Urinary bladder (tissue), 4 donors: Measurements from ENCODE around the gene AP1M2. TPM values are rescaled to one million over a fixed set of nuclear protein-coding genes. Genes with fewer than 3 reads are reported as not detected.
"Not testable (repeated sequence)": the region's sequence is repeated elsewhere in the genome, so short reads cannot be mapped to it uniquely, and the experiment has no call there.

Experiments used
- DNase-seq: peaks from one replicate; pipeline ENCODE4 v3.0.0-alpha.2; 2015; ENCODE audit errors: extremely low spot score
- H3K27ac ChIP-seq: one replicate; pipeline ENCODE4 v1.5.1; 2013; ENCODE audit warnings: low read depth, mild to moderate bottlenecking, moderate library complexity
- H3K36me3 ChIP-seq: one replicate; pipeline ENCODE4 v1.6.1; 2013; ENCODE audit warnings: mild to moderate bottlenecking, moderate library complexity; ENCODE audit not compliant: insufficient read depth
- H3K4me1 ChIP-seq: one replicate; pipeline ENCODE4 v1.6.1; 2013; ENCODE audit warnings: mild to moderate bottlenecking, moderate library complexity; ENCODE audit not compliant: insufficient read depth
- H3K4me3 ChIP-seq: one replicate; pipeline ENCODE4 v1.5.1; 2013; ENCODE audit warnings: low read depth, low read length
- WGBS: extraction: QIAGEN DNeasy Blood & Tissue Kit; methylation state at CpG from one replicate; pipeline ENCODE4 v1.1.7; 2013; 5-methylcytosine and 5-hydroxymethylcytosine counted together
- polyA plus RNA-seq: library from polyadenylated mRNA; stranded (reverse); fragments of 200-250 nt; gene quantifications from one replicate; pipeline ENCODE4 v1.2.3, GENCODE V29; 2013
- small RNA-seq: library from RNA; depleted of rRNA; stranded (forward); fragments of <200 nt; gene quantifications from one replicate; pipeline ENCODE3, GENCODE V24; 2014
- total RNA-seq: library from RNA; depleted of rRNA; stranded (reverse); fragments of >200 nt; gene quantifications from one replicate; pipeline ENCODE4 v1.2.3, GENCODE V29; 2014
- donor health status: healthy with polysubstance abuse.
- donor health status: healthy.

AP1M2 gene
- total and polyA plus RNA-seq, 2 donors = 9.3 to 9.4 TPM

- H3K27ac ChIP-seq = no peak overlapping the region
- no peaks in the 10 kb centered on the region for H3K36me3 ChIP-seq
- WGBS = 89% methylated on average over 1 of the region's 1 CpG
- H3K4me1 ChIP-seq = no peaks in the 10 kb centered on the region
- no peak for DNase-seq
- no peak overlapping the region for H3K4me3 ChIP-seq
These were observed 54.7 kb downstream of the AP1M2 start for GRCh38 chr19:10532457-10532856.

GRCh38 chr19:10526887-10527286, 60.2 kb downstream of the AP1M2 start:
- not testable (repeated sequence) for DNase-seq, H3K4me1 ChIP-seq, H3K27ac ChIP-seq, H3K4me3 ChIP-seq, H3K36me3 ChIP-seq
- 87% methylated on average over 8 of the region's 8 CpGs for WGBS

- 94% methylated on average over 7 of the region's 7 CpGs for WGBS
These were observed 61.5 kb downstream of the AP1M2 start for GRCh38 chr19:10525636-10526035.

GRCh38 chr19:10523135-10523636, 63.9 kb downstream of the AP1M2 start:
- H3K27ac ChIP-seq = no peak overlapping the region
- no peak for DNase-seq
- WGBS = 73% methylated on average over 3 of the region's 3 CpGs
- H3K4me1 ChIP-seq = no peaks in the 10 kb centered on the region
- H3K4me3 ChIP-seq = no peak overlapping the region
- no peaks in the 10 kb centered on the region for H3K36me3 ChIP-seq

More at GRCh38 chr19:10525636-10526035, 61.5 kb downstream of the AP1M2 start:
- Histone ChIP-seq H3K36me3 (no peaks in the 10 kb centered on the region), H3K4me1 (no peaks in the 10 kb centered on the region), H3K27ac (no peak overlapping the region), H3K4me3 (no peak overlapping the region)
- DNase-seq = no peak

Small RNA genes within 50 kb of the gene (small RNA-seq; reads per million reads assigned to genes)
- gene MIR1238 = not detected
- gene RNU7-140P = not detected

Other genes starting within 250 kb of the AP1M2 start
- gene ICAM3, start 247.7 kb downstream of the AP1M2 start, total RNA-seq = 3.8 TPM
- 9.7 TPM for gene ICAM3, start 247.7 kb downstream of the AP1M2 start, polyA plus RNA-seq
- gene TYK2, start 206.7 kb downstream of the AP1M2 start, total RNA-seq = 55.5 TPM
- gene TYK2, start 206.7 kb downstream of the AP1M2 start, polyA plus RNA-seq = 72.1 TPM
- 59.5 TPM for gene CDC37, start 183.8 kb downstream of the AP1M2 start, total RNA-seq
- gene CDC37, start 183.8 kb downstream of the AP1M2 start, polyA plus RNA-seq = 203 TPM
- 5.6 TPM for gene PDE4A, start 166.8 kb downstream of the AP1M2 start, total RNA-seq
- 18.6 TPM for gene PDE4A, start 166.8 kb downstream of the AP1M2 start, polyA plus RNA-seq
- 30.4 TPM for gene KEAP1, start 84.0 kb downstream of the AP1M2 start, total RNA-seq
- gene KEAP1, start 84.0 kb downstream of the AP1M2 start, polyA plus RNA-seq = 80.1 TPM
- gene S1PR5, start 69.9 kb downstream of the AP1M2 start, total RNA-seq = 3.2 TPM
- 1.8 TPM for gene S1PR5, start 69.9 kb downstream of the AP1M2 start, polyA plus RNA-seq
- gene ATG4D, start 43.4 kb downstream of the AP1M2 start, total RNA-seq = 6.0 TPM
- gene ATG4D, start 43.4 kb downstream of the AP1M2 start, polyA plus RNA-seq = 25.9 TPM
- 7.7 TPM for gene KRI1, start 21.3 kb downstream of the AP1M2 start, total RNA-seq
- 29.9 TPM for gene KRI1, start 21.3 kb downstream of the AP1M2 start, polyA plus RNA-seq
- 6.2 TPM for gene CDKN2D, start 18.3 kb downstream of the AP1M2 start, total RNA-seq
- gene CDKN2D, start 18.3 kb downstream of the AP1M2 start, polyA plus RNA-seq = 24.7 TPM
- gene SLC44A2, start 38.2 kb upstream of the AP1M2 start, total RNA-seq = 40.7 TPM
- gene SLC44A2, start 38.2 kb upstream of the AP1M2 start, polyA plus RNA-seq = 76.5 TPM
- gene ILF3, start 67.0 kb upstream of the AP1M2 start, total RNA-seq = 103 TPM
- 107 TPM for gene ILF3, start 67.0 kb upstream of the AP1M2 start, polyA plus RNA-seq
- gene QTRT1, start 114.1 kb upstream of the AP1M2 start, total RNA-seq = 16.3 TPM
- gene QTRT1, start 114.1 kb upstream of the AP1M2 start, polyA plus RNA-seq = 55.3 TPM
- 76.2 TPM for gene DNM2, start 130.8 kb upstream of the AP1M2 start, total RNA-seq
- gene DNM2, start 130.8 kb upstream of the AP1M2 start, polyA plus RNA-seq = 87.0 TPM
- gene TMED1, start 248.9 kb upstream of the AP1M2 start, total RNA-seq = 23.5 TPM
- gene TMED1, start 248.9 kb upstream of the AP1M2 start, polyA plus RNA-seq = 41.6 TPM